Measurements from ENCODE around the gene NT5C. TPM values are rescaled to one million over a fixed set of nuclear protein-coding genes. Genes with fewer than 3 reads are reported as not detected.
A peak's percentile ranks its signal among the peaks of the same experiment; 100 is the strongest.

NT5C gene
- total RNA-seq, 2 experiments from 2014 or later: 14.1 to 16.1 TPM

- CTCF ChIA-PET: no interaction called here
- no peaks in the 10 kb centered on the region for H3K36me3 Mint-ChIP-seq (ENCODE audit: low read depth)
- H3K9me3 ChIP-seq (ENCODE audit: control insufficient read depth in 1 of 2, insufficient read depth in 1 of 2, low read length in 2 of 2): peaks cover 0 to 4% of the 10 kb centered on the region in 2 experiments
- no peak overlapping the region for H3K4me3 Mint-ChIP-seq
- intact Hi-C loops (cut with DNase I, micrococcal nuclease): no loop called here
- no peaks in the 10 kb centered on the region for H3K27me3 Mint-ChIP-seq
- H3K27me3 ChIP-seq (ENCODE audit: control insufficient read depth in 1 of 2, insufficient read depth in 2 of 2, low read length in 2 of 2): no peaks in the 10 kb centered on the region
- H3K27ac ChIP-seq (ENCODE audit: low read depth in 1 of 2, low read length in 2 of 2): no peak overlapping the region
- peaks cover 36% of the 10 kb centered on the region for H3K4me1 ChIP-seq (ENCODE audit: insufficient read depth, low read length)
- H3K36me3 ChIP-seq (ENCODE audit: insufficient read depth, low read length): no peaks in the 10 kb centered on the region
- no peak for TF ChIP-seq CTCF (IDR thresholded peaks at IDR 0.05)
- H3K27ac Mint-ChIP-seq: peak overlapping the region; percentile 87
- POLR2A ChIA-PET: no interaction called here
- H3K4me1 Mint-ChIP-seq (ENCODE audit: low read depth): peaks cover 48% of the 10 kb centered on the region
- DNase-seq (no peak), ATAC-seq (ENCODE audit: poor library complexity) (no peak)
- H3K4me3 ChIP-seq (ENCODE audit: low read length): no peak overlapping the region
- H3K9me3 Mint-ChIP-seq: no peaks in the 10 kb centered on the region
These were observed 40.4 kb downstream of the NT5C start for GRCh38 chr17:75090871-75091854.

- Mint-ChIP-seq H3K4me1 (ENCODE audit: low read depth) (peaks cover 60% of the 10 kb centered on the region), H3K4me3 (peak overlapping the region; percentile 83), H3K27ac (peak overlapping the region; percentile 87), H3K9me3 (no peaks in the 10 kb centered on the region), H3K27me3 (no peaks in the 10 kb centered on the region), H3K36me3 (ENCODE audit: low read depth) (no peaks in the 10 kb centered on the region)
- Histone ChIP-seq H3K4me3 (ENCODE audit: low read length) (peak overlapping the region; percentile 74), H3K36me3 (ENCODE audit: insufficient read depth, low read length) (no peaks in the 10 kb centered on the region), H3K9me3 (ENCODE audit: control insufficient read depth in 1 of 2, insufficient read depth in 1 of 2, low read length in 2 of 2) (peaks cover 0 to 1% of the 10 kb centered on the region in 2 experiments), H3K27me3 (ENCODE audit: control insufficient read depth in 1 of 2, insufficient read depth in 2 of 2, low read length in 2 of 2) (no peaks in the 10 kb centered on the region), H3K4me1 (ENCODE audit: insufficient read depth, low read length) (peaks cover 44% of the 10 kb centered on the region), H3K27ac (ENCODE audit: low read depth in 1 of 2, low read length in 2 of 2) (peak overlapping the region in 1 of 2 donors; percentile 53)
- DNase-seq: peak in 3 of 14 experiments; percentile 21 to 48 (median 48)
- CTCF ChIA-PET: interaction anchor here (0.7 kb wide), 1 partner anchor 131 kb away, joined by 3 read pairs; no protein-coding TSS in a partner anchor
- intact Hi-C loops (cut with DNase I, micrococcal nuclease): no loop called here
- POLR2A ChIA-PET: interaction anchor here (0.9 to 3.1 kb wide), 14 partner anchors 11 to 201 kb away, joined by 3 to 18 read pairs (median 4); partner anchors contain the start of genes ARMC7, KCTD2, MIF4GD and NT5C
- no peak for TF ChIP-seq CTCF (IDR thresholded peaks at IDR 0.05)
- ATAC-seq (ENCODE audit: poor library complexity): no peak
These were observed 42.8 kb downstream of the NT5C start for GRCh38 chr17:75088465-75089417.

Data from CD4-positive, alpha-beta T cell (primary cell).